ENCODE data around the gene NEK3. TPM values are rescaled to one million over a fixed set of nuclear protein-coding genes. Genes with fewer than 3 reads are reported as not detected.

Gene NEK3
- total RNA-seq, 1 experiment from 2014 or later = 13.3 TPM

DNA sequence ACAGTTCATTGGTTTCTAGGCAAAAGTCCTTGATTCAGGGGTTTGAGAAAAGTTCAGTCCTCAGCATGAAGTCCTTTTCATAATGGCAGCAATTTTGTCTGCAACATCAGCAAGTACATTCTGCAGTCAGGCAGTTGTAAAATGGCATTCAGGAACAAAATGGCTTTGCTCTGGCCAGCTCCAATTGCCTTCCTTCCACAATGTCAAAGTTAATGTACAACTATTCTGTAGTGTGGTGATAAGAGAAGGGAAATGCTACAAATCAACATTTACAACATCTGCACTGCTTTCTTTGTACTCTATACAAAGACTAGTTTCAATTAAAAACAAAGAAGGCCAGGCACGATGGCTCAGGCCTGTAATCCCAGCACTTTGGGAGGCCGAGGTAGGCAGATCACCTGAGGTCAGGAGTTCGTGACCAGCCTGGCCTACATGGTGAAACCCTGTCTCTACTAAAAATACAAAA lies 1.8 kb upstream of the NEK3 start:
- Histone ChIP-seq H4K20me1 (ENCODE audit: control insufficient read depth, insufficient read depth, insufficient read length) (no peaks in the 10 kb centered on the region), H3K79me2 (ENCODE audit: insufficient read depth, low read length) (no peaks in the 10 kb centered on the region), H3K9me3 (ENCODE audit: control insufficient read depth, low read depth, low read length) (no peaks in the 10 kb centered on the region), H2BK120ac (ENCODE audit: low read depth, low read length, poor library complexity, severe bottlenecking) (no peak overlapping the region), H2BK12ac (ENCODE audit: insufficient read length, low read depth, low read length) (no peak overlapping the region), H3K27ac (ENCODE audit: insufficient read length, low read depth, low read length) (no peak overlapping the region), H3K4me2 (ENCODE audit: insufficient read depth, insufficient read length, low read length) (no peak overlapping the region), H3K4ac (ENCODE audit: low read depth, low read length) (no peak overlapping the region), H2AK5ac (ENCODE audit: insufficient read length, low read length) (no peak overlapping the region), H2AFZ (ENCODE audit: low read length) (no peak overlapping the region), H3K23me2 (ENCODE audit: insufficient read length, low read depth, low read length, poor library complexity, severe bottlenecking) (peaks cover 5% of the 10 kb centered on the region), H3K27me3 (ENCODE audit: insufficient read depth, low read length) (no peaks in the 10 kb centered on the region; the same call in 1 of the 2 replicates), H3K4me1 (ENCODE audit: insufficient read depth, low read length) (peaks cover 3% of the 10 kb centered on the region; the same call in 1 of the 2 replicates), H2BK20ac (ENCODE audit: low read depth, low read length, poor library complexity, severe bottlenecking) (no peak overlapping the region), H3T11ph (ENCODE audit: low read length) (no peak overlapping the region), H4K91ac (ENCODE audit: insufficient read length, low read depth, low read length) (no peak overlapping the region), H2BK5ac (ENCODE audit: insufficient read length, low read length) (no peak overlapping the region), H2BK15ac (ENCODE audit: low read depth, low read length) (no peak overlapping the region), H4K8ac (replicated peaks; ENCODE audit: insufficient read length, low read depth, low read length) (no peak overlapping the region), H3K18ac (ENCODE audit: insufficient read length, low read depth, low read length) (no peak overlapping the region), H3K56ac (ENCODE audit: insufficient read length, low read depth, low read length) (no peak overlapping the region), H3K79me1 (ENCODE audit: insufficient read depth, low read depth, low read length, poor library complexity, severe bottlenecking) (no peaks in the 10 kb centered on the region), H4K5ac (ENCODE audit: insufficient read length, low read depth, low read length) (no peak overlapping the region), H3K9ac (ENCODE audit: extremely low read depth, insufficient read length, low read length) (no peak overlapping the region), H3K14ac (ENCODE audit: insufficient read depth, low read length) (no peak overlapping the region), H3K23ac (ENCODE audit: insufficient read length, low read depth, low read length) (no peak overlapping the region)
- no peak for DNase-seq
- no CpG with 5 or more reads among the region's 3 CpGs for WGBS (ENCODE audit: extremely low coverage, insufficient read length, low lambda C conversion rate)
- H3K4me1 Mint-ChIP-seq = peaks cover 30 to 36% of the 10 kb centered on the region in 2 experiments
- H3K27me3 Mint-ChIP-seq (ENCODE audit: low read depth) = peaks cover 12% of the 10 kb centered on the region
- TF ChIP-seq, protein P1, sequence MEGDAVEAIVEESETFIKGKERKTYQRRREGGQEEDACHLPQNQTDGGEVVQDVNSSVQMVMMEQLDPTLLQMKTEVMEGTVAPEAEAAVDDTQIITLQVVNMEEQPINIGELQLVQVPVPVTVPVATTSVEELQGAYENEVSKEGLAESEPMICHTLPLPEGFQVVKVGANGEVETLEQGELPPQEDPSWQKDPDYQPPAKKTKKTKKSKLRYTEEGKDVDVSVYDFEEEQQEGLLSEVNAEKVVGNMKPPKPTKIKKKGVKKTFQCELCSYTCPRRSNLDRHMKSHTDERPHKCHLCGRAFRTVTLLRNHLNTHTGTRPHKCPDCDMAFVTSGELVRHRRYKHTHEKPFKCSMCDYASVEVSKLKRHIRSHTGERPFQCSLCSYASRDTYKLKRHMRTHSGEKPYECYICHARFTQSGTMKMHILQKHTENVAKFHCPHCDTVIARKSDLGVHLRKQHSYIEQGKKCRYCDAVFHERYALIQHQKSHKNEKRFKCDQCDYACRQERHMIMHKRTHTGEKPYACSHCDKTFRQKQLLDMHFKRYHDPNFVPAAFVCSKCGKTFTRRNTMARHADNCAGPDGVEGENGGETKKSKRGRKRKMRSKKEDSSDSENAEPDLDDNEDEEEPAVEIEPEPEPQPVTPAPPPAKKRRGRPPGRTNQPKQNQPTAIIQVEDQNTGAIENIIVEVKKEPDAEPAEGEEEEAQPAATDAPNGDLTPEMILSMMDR (conservative IDR thresholded peaks at IDR 0.05) = no peak
- no peak overlapping the region for H3K27ac Mint-ChIP-seq
- H3K9me3 Mint-ChIP-seq = peaks cover 0 to 6% of the 10 kb centered on the region in 2 experiments; a peak in 3 of 5 replicates
- peaks cover 4 to 10% (median 5%) of the 10 kb centered on the region in 3 experiments; a peak in 6 of 7 replicates for H3K36me3 Mint-ChIP-seq (ENCODE audit: insufficient read depth in 1 of 3, low read depth in 3 of 3)
- no peak overlapping the region for H3K4me3 Mint-ChIP-seq
